ENCODE measurements around the gene TNXB.
"Not testable (repeated sequence)": the region's sequence is repeated elsewhere in the genome, so short reads cannot be mapped to it uniquely, and the experiment has no call there.

The TNXB gene

DNA sequence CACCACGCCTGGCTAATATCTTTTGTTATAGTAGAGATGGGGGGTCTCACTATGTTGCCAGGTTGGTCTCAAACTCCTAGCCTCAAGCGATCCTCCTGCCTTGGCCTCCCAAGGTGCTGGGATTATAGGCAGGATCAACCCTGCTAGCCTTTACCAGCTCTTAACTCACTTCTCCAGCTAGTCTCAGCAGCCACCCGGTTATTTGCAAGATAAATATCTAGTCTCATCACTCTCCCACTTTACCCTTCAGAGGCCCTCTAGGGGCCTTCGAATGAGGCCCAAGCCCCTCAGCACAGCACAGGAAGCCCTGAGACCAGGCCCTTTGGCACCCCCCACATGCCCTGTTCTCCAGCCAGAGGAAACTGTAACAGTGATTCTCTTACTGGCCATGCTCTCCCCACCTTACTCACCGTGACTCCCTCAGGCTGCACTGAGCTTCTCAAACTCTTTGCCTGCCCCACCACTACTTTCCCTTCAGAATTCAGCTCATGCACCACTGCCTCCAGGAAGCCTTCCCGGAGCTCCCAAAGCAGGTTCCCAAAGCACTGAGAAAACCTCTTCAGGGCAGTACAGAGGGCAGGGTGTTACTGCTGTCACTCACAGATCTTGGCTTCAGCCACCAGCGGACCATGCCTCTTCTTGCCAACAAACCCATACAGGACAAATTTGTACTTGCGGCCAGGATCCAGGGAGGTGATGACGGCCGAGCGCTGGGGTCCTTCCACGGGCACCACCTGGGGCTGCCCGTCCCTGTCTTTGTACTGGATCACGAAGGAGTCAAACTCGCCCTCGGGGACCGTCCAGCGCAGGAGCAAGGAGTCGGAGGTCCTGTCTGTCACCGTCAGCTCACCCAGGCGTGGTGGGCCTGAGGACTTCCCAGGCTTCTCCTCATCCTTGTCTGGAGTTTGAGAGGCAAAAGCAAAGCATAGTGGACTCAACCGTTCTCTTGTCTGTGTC is 25.0 kb downstream of the TNXB start:
- DNase-seq (ENCODE audit: low spot score) = no peak

DNA sequence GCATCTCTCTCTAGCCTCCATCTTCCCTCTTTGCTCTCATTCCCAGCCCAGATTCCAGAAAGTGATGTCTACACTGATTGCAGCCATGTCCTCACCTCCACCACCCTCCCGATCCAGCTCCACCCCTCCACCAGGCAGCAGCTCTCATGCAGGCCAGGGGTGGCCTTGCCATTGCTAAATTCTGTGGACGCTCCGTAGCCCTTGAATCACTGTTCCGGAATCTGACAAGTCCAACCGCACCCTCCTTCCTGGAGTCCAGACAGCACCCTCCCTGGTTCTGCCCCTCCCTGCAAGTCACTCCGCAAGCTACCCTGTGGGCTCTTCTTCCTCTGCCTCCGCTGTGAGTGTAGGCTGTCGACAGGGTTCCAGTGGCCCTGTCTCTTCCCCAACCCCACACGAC is 26.2 kb downstream of the TNXB start:
- DNase-seq (ENCODE audit: low spot score) = no peak

DNA sequence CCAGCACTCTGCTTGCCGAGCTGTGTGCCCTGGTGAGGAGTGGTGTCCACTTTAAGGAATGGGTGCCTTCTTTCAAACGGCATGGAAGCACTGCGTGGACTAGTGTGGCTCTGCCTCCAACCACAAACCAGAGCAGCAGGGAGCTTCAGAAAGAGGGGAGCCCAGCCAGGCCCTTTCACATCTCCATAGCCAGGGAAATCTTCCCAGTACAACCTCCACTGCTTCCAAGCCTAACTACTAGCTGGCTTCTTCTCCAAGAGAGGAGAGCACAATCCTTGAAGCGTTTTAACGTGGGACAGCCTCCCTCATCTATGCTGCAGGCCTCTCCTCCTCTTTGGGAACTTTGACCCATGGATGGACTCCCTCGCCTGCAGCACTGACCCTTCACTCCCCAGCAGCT is 26.7 kb downstream of the TNXB start:
- DNase-seq (ENCODE audit: low spot score) = no peak

DNA sequence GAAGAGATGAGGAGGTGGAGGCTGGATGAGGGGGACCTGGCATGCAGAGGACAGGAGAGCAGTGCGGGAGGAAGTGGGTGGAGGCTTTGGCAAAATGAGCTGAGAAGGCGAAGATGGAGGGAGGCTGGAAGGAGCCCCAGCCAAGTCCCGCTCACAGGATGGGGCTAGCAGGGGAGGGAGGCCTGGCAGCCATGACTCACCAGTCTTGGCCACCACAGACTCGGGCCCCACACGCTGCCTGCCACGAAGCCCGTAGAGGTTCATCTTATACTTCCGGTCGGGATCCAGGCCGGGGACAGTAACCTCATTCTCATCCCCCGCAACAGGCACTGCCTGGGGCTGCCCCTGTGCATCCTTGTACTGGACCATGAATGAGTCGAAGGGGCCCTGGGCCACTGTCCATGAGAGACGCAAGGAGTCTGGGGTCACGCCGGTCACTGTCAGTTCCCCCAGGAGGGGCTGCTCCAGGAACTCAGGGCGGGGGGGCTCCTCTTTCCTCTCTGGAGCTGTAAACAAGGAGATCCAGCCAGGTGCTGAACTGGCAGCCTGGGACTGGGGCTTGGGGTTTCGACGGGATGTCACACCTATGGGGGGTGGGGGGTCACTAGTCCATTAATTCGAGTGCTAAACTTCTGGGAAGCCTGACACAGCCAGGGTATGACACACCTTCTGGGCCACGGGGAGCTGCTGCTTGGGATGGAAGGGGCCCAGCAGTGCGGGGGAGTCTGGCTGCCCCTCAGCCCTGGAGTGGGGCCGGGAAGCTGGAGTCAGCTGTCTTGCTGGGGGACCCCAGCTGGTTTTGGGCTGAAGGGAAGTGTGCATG is 27.8 kb downstream of the TNXB start:
- DNase-seq (ENCODE audit: low spot score) = no peak

DNA sequence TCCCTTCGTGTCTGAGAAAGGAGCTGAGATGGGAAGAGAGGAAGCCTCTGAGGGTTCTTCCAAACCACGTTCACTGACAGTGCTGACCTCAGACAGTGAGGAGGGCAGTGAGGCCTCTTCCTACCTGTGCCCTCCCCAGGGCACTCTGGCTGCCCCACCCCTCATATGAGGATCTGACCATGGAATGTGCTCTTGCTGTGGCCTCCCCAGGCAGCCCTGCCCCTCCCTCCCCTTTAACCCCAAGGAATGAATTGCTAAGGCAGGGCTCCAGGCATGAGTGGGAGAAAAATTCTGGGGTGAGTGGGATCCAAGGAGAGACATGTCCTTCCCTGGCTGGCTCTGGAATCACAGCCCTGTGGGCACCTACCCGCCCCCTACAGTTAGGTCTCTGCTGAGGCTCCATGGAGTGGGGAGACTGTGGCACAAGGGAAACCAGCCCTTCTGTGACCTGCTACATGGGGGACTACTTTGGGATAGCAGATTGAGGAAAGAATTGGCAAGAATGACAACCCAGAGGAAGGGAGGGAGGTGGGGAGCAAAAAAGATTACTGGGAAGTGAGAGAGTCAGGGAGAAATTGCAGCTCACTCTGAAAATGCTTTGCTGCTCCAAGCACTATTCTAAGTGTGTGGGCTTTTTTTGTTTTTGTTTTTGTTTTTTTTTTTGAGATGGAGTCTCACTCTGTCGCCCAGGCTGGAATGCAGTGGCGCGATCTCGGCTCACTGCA is 29.4 kb downstream of the TNXB start:
- no peak for DNase-seq (ENCODE audit: low spot score)

DNA sequence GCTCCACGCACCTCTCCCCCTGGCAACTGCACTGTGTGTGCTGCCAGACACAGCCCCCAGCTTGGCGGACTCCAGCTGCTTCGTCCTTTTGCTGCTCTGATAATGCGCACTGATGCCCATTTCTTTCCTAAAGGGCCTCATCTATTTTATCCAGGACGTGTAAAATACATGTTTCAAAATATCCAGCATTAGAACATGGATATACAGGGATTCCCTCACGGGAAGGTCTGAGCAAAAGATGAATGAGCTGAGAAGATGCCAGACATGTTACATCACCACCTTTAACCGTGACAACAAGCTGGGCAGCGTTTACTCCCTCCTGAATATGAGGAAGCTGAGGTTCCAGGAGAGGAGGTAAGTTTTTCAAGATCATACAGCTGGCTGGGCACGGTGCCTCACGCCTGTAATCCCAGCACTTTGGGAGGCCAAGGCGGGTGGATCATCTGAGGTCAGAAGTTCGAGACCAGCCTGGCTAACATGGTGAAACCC is 32.8 kb downstream of the TNXB start:
- no peak for DNase-seq (ENCODE audit: low spot score)

DNA sequence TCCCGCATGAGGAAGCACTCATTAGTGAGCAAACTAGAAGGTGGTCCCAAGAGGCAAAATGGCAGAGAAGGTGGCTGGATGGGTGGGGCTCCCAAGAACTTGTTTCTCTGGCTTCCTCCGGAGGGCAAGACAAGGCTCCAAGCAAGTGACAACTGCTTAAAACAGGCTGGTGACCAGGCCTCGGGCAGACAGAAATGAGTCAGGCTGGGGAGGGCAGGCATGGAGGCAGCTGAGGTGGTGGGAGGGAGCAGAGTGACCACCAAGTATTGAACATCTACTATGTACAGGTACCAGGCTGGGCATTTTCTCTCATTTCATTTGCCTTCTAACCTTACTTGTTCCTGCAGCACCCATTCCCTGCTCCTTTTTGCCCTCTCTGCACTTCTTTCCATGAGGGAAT is 33.4 kb downstream of the TNXB start:
- no peak for DNase-seq (ENCODE audit: low spot score)

DNA sequence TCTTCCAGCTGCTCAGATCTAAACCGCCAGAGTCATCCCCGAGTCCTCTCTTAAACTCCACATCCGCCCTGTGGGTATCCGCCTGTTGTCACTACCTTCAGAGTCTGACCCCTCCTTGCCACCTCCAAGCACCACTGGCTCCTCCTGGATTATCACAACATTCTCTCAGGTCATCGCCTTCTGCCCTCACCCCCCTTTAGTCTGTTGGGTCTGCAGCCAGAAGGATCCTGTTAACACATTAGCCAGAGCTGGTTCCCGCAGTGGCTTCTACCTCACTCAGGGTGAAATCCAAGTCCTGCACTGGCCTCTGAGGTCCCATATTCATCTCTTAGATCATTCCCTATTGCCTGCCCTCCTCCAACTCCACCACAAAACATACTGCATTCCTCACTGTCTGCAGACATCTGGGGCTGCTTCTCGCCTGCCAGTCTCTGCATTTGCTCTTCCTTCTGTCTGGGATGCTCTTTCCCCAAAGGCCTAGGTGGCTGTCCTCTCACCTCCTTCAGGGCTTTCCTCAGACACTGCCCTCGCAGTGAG is 34.1 kb downstream of the TNXB start:
- DNase-seq (ENCODE audit: low spot score) = no peak

DNA sequence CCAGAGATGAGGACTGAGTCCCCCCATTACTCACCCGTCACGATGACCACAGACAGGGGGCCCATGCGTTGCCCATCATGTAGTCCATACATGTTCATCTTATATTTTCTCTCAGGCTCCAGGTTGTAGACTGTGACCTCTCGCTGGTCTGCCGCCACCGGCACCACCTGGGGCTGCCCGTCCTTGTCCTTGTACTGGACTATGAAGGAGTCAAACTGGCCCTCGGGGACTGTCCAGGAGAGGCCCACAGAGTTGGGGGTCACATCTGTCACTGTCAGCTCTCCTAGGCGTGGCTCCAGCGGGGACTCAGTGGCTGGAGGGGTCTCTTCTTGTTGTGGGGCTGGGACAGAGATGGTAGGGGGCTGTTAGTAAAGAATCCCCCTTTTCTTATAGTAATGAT is 35.5 kb downstream of the TNXB start:
- no peak for DNase-seq (ENCODE audit: low spot score)

DNA sequence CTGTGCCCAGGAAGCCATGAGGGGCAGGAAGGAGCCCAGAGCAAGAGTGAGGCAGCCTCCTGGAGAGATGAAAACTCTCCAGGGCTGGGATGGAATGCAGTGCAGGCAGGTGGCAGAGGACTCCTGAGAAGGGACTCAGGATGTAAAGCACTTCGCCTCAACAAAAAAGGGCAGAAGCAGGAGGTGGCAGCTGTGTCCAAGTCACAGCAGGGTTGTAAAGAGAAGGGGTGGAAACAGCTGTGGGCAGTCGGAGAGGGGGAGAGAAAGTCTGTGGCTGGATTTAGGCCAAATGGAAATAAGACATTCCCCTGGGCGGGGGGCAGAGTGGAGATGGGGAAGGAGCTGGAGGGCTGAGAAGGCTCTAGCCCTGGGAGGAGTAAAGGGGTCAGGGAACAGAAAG is 36.0 kb downstream of the TNXB start:
- DNase-seq (ENCODE audit: low spot score) = no peak

DNA sequence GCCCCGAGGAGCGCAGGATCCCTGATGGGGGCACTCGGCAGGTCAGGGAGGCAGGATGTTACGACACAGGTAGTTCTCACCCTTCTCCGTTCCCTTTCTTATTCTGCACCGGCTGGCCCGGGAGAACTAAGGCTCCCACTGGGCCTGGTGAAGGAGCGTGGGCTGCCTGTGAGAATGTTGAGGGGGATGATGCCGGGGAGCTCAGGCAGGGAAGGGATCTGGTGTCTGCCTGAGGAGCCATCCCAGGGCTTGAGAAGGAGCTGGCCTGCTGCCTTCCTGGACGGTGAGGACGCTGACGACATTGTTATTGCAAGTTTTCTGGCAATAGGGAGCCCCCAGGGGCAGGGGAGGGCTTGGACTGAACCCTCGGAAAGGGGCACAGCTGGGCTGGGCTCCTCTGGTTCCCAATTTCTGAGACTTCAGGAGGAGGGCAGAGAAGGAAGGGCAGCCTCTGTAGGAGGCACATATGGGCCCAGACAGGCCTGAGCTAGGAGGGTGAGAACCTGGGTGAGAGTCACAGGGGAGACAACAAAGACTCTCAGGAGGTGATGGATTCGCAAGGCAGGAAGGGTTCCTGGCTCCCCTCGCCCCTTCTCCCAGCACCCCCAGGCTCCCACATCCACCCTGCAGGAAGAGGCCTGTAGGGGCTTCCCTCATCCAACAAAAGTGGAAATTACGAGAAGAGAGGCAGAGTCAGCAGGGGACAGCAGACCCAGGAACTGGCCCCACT is 38.2 kb downstream of the TNXB start:
- DNase-seq (ENCODE audit: low spot score) = no peak

DNA sequence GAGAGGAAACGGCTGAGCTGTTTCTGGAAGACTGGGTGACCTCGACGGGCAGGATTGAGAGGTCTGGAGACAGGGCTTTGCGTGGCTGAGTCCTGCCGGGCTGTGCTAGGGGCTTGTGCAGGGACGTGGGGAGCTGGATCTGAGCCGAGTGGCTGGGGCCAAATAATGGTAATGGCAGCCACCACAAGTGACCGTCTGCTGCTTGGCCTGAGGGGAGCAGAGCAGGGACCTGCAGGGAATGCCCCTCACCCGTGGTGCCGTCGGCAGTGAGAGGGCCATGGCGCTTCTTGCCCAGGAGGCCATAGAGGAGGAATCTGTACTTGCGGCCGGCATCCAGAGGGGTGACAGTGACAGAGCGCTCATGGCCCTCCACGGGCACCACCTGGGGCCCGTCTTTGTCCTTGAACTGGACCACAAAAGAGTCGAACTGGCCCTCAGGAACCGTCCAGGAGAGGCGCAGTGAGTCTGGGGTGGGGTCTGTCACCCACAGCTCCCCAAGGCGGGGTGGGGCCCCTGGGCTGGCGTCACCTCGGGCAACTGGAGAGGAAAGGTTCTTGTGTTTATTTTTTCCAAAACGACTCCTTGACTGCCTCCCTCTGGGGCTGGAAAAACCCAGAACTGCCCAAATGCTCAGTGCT is 39.1 kb downstream of the TNXB start:
- DNase-seq (ENCODE audit: low spot score) = no peak

DNA sequence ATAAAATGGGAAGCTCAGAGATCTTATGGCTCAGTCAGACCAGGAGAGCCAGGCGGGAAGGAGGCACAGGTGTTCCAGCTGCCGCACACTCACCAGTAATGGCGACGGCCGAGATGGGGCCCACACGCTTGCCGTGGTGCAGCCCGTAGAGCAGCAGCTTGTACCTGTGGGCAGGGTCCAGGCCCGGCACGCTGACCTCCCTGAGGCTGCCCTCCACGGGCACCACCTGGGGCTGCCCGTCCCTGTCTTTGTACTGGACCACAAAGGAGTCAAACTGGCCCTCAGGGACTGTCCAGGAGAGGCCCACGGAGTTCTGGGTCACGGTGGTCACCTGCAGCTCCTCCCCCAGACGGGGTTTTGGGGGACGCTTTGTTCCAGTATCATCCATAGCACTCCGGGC is 39.7 kb downstream of the TNXB start:
- no peak for DNase-seq (ENCODE audit: low spot score)

DNA sequence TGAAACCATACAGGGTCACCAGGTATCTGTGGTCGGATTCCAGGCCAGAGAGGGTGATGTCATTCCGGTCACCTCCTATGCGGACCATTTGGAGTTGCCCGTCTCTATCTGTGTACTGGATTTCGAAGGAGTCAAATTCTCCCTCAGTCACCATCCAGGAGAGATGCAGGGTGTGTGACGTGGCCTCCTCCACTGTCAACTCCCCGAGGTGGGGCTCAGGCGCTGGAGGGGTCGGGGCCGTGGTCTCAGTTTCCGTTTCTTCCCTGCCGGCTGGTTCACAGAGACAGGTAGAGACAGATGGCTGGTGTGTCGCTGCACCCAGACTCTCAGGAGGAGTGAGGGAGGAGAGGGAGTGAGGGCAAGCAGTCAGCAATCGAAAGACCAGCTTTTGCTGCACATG is 40.3 kb downstream of the TNXB start:
- DNase-seq (ENCODE audit: low spot score) = no peak

DNA sequence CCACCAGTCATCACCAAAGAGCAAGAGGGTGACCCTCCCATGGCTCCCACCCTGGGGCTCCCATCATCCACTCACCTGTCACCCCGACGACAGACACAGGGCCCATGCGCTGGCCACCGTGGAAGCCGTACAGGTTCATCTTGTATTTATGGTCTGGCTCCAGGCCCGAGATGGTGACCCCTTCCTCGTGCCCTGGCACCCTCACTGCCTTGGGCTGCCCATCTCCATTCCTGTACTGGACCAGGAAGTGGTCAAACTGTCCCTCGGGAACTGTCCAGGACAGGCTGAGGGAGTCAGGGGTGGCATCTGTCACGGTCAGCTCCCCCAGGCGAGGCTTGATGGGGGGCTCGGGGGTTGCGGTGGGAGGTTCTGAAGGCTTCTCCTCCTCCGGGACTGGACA is 40.8 kb downstream of the TNXB start:
- not testable (repeated sequence) for DNase-seq (ENCODE audit: low spot score)

DNA sequence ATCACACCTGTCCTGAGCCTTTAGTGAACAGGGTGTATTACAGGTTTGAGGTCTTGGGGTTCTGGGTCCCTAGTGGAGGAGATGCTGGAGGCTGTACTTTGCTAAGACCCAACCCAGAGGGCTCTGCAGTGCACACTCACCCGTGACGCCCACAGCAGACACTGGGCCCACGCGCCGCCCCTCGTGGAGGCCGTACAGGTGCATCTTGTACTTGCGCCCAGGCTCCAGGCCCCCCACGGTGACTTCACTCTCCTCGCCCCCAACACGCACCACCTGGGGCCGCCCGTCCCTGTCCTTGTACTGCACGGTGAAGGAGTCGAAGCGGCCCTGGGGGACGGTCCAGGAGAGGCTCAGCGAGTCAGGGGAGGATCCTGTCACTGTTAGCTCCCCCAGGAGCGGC is 41.6 kb downstream of the TNXB start:
- DNase-seq (ENCODE audit: low spot score) = not testable (repeated sequence)

DNA sequence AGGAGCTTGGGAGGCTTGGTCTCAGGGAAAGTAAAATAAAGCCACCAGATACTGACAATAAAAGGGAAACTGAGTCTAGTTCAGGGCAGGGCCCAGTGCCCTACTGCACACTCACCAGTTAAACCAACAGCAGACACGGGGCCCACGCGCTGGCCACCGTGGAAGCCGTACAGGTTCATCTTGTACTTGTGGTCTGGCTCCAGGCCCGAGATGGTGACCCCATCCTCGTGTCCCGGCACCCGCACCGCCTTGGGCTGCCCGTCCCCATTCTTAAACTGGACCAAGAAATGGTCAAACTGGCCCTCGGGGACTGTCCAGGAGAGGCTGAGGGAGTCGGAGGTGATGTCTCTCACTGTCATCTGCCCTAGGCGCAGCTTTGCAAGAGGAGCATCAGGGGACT is 44.4 kb downstream of the TNXB start:
- no peak for DNase-seq (ENCODE audit: low spot score)

DNA sequence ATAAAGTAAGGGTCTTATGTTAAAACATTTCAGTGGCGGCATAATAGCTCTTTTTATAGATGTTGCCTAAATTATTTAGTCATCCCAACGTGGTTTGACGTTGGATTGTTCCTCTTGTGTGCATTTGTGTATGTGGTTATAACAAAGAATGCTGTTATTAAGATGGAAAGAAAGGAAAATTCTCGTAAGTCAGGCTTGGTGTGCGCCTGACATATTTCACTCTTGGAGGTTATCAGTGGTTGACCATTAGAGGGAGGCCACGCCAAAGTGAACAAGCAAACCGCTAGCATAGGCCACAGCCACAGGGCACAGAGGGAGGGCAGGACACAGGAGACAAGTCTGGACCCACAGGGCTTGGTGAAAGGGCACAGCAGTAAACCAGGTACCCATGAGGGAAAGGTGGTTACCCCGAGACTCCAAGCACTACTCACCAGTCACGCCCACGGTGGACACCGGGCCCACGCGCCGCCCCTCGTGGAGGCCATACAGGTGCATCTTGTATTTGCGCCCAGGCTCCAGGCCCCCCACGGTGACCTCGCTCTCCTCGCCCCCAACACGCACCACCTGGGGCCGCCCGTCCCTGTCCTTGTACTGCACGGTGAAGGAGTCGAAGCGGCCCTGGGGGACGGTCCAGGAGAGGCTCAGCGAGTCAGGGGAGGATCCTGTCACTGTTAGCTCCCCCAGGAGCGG is 48.0 kb downstream of the TNXB start:
- DNase-seq (ENCODE audit: low spot score) = no peak

DNA sequence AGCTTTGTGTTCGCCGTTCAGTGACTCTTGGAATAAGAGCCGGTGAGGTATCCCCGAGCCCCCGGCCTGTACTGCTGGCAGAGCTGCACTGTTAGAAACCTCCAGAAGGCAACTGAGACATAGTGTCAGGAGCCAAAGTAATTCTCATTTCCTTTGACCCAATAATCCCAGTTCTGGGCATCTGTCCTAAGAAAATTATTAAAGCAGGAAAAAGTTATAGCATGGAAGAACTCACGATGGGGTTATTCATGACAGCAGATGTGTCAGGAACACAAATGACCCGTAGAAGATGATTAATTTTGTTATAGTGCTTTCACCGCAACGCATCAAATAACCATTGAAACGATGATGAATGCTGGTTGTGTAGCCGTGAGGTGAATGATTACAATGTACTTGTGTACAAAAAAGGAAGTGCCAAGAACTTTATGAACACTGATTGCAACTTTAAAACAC is 50.6 kb downstream of the TNXB start:
- DNase-seq (ENCODE audit: low spot score) = no peak

DNA sequence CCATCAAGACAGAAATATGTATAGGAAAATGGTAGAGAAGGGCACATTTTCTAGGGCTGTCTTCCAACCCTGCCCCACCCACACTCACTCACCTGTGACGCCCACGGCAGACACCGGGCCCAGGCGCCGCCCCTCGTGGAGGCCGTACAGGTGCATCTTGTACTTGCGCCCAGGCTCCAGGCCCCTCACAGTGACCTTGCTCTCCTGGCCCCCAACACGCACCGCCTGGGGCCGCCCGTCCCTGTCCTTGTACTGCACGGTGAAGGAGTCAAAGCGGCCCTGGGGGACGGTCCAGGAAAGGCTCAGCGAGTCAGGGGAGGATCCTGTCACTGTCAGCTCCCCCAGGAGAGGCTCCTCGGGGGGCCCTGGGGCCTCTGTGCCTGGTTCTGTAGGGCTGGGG is 51.2 kb downstream of the TNXB start:
- DNase-seq (ENCODE audit: low spot score) = no peak

Data from activated CD4-positive, alpha-beta T cell treated with anti-CD3 and anti-CD28 coated beads, Interleukin-2, Interleukin-4, amounts not matched to agents 100 ng/mL and 50 ng/mL, durations not matched to agents 16 hours and 8 hours (primary cell).